AML-193 (cell line): ENCODE data around the gene SELENON.

Experiments
- DNase-seq, 2 experiments: peaks; one replicate each; lab custom pipeline; 2025; lab: John Stamatoyannopoulos, UW

SELENON gene

DNA sequence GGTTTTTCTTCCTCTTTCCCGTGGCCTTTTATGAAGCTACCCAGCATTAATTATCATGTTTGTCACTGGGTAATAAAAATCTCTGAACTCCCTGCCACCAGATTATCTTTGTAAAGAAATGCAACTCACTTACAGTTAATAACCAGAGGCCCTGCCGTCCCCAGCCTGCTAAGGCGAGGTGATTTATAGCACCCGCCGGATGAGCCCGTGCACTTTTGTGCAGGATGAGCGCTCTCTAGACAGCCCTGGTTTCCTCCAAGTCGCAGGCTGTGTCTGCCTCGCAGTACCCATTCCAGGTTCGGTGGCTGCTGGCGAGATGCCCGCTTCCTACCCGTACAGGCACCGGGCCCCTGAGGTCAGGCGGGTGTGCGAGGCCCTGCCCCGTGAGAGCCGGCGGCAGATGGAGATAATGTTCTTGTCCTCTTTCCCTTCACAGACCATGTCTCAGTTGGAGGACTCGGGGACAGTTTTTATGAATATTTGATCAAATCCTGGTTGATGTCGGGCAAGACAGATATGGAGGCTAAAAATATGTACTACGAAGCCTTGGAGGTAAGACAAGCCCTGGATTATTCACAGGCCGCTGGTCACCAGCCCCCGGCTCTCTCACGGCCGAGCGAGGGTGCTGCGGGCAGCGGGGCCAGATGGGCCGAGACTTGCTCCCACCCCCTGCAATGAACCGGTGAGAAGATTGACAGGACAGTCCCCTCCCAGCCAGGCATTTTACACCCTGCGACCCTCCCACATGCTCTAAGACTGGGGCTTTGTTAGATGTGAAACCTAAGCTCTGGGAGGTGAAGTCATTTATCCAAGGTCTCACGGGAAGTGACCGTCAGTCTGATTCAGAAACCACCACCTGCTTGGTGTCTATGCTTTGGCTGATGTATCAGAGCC, 28.5 kb upstream of the SELENON start:
- no peak for DNase-seq

DNA sequence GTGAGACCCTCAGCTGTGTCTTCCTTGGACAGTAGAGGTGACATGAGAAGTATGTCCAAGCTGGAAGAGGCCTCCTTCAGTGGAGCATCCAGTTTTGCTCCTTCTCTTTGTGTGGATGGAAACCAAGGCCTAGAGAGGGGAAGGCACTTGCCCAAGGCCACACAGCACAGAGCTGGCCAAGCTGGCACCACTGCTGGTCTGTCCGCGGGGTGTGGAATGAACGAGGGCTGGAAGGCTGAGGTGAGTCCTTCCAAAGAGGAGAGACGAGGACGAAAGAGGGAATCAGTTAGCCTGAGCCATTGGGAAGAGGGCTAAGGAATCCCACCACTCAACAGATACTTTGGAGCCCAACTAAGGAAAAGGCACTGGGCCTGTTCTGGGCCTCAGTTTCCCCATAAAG, 27.8 kb upstream of the SELENON start:
- DNase-seq = no peak

DNA sequence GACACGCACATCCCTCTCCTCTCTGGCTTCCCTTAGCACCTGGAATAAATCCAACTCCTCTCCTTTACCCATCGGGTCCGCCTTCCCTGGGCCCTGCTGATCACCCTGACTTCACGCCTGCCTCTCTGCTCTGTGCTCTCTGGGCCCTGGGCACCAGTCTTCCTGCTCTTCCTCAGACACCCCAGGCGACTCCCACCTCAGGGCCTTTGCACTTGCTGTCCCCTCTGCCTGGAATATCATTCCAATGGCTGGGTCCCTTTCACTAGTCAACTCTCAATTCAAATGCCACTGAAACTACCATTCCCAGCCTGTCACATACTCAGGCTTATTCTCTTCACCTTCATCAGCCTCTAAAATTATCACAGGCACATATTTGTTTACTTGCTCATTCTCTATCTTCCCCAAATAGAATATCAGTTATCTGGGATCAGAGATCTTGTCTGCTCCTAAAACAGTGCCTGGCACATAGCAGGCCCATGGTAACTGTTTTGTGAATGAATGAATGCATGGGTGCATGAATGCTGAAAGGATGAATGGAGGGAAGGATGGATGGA, 27.2 kb upstream of the SELENON start:
- DNase-seq = no peak

DNA sequence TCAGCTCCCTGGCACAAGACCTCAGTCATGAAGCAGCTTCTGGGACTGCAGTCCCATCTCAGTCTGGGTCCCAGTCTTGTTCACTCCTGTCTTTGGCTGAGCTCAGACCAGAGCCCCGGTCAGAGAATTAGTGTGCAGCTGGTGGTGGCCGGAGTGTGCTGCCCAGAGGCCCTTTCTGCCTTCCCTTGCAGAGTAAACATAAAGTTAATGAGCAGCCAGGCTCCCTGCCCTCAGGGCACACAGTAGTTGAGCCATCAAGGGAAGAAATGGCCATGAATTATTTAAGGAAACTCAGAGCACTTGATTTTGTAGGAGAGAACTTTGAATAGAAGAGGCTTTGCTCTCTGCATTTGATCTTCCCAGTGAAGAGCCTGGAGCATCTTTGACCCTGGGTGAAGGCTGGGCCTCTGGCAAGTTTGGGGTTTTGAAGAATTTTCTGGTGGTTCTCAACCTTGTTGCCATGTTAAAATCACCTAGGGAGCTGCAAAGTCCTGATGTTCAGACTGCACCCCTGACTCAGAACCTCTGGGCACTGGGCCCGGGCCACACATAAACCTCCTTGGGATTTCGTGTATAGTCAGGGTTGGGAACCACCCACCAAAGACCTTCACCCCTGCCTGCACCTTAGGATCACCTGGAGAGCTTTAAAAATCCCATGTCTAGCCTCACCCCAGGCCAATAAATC, 26.4 kb upstream of the SELENON start:
- no peak for DNase-seq

DNA sequence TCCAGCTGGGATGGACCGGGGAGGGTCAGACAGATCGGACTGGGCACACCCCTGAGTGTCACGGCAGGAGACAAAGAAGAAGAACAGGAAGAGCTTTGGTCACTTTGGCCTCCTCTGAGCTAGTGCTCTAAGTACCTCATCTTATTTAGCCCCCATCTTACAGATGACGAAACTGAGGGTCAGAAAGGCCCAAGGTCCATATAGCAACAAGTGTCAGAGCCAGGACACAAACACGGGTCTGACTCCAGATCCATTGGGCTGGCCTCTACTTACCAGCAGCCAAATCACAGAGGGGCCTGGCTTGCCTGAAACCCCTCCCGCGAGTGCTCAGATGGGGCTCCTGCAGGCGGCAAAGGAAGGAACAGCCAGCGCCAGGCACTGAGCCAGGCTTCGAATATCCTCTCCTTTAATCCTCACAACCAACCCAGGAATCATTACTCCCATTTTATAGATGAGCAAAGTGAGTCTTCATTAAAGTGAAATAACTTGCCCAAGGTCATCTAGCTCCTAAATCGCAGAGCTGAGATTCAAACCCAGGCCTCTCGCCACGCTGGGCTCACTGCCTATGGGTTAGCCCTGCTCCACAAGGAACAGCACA, 25.7 kb upstream of the SELENON start:
- DNase-seq = no peak

DNA sequence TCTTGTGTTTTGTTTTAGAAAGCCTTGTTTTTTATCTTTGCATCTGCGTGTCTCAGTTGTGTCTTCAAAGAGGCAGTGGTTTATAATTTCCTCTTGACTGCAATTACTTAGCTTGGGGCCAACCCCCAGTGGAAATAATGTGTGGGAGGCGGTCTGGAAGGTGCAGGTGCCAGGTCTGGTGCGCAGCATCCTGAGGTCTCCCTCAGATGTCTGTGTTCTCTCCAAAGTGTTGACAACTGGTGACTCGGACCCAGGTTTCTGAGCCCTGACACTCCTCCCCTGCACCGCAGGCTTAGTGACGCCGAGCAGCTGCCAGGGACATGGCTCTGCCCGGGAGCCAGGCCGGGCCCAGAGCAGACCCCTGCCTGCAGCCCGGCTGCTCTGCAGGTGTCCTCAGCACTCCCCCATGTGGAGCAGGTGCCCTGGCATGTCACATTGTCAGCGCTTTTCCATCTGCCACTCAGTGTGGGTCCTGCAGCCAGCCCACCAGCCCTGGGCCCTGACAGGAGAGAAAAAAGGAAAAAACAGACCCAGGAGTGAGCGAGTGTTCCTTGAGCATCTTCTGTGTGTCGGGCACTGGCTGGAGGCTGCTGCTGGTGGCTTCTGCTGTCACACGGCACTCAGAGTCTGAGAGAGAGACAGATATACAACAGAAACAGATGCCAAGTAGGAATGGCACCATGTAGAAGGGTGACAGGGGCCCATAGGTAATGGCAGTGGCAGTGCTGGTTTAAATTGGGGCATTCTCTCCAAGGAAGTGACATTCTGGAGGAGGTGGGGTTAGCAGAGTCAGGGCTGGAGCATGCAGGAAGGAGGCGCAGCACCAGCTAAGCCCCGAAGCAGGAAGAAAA, 24.8 kb upstream of the SELENON start:
- no peak for DNase-seq

- no peak for DNase-seq
Measured at GRCh38 chr1:25779388-25779787, 20.6 kb upstream of the SELENON start.

GRCh38 chr1:25779894-25780293, 20.1 kb upstream of the SELENON start:
- DNase-seq = no peak

DNA sequence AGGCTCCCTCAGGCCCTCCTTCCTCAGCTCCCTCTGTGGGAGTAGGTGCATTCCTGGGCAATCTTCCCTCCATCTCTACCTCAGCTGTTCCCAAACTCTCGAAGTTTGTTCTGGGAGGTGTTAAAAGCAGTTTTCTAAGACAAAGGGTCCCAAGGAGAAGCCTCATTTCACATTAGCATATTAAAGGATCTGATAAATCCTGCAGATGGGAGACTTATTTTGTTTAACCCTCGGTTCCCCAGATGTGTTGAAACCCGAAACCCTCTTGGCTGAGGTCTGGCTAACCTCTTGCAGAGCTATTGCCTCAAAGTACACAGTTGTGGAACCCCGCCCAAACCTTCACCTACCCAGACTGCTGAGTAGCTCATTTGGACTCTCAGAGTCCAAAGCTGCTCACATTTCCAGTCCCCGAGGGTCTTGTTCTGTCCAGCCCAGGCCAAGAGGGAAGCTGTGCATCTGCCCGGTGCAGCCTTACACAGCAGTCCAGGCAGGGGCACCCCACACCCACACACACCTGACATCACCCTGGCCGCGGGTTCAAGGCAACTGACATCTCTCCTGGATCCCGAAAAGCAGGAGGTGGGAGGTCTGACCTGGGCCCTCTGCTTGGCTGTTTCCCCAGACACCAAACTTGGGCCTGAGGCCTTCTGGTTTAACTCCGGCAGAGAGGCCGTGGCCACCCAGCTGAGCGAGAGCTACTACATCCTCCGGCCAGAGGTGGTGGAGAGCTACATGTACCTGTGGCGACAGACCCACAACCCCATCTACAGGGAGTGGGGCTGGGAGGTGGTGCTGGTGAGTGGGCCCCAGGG, 19.5 kb upstream of the SELENON start:
- no peak for DNase-seq

- no peak for DNase-seq
Measured at GRCh38 chr1:25781130-25781433, 18.9 kb upstream of the SELENON start.

GRCh38 chr1:25782608-25783201, 17.3 kb upstream of the SELENON start:
- no peak for DNase-seq

GRCh38 chr1:25784575-25785051, 15.4 kb upstream of the SELENON start:
- no peak for DNase-seq

DNA sequence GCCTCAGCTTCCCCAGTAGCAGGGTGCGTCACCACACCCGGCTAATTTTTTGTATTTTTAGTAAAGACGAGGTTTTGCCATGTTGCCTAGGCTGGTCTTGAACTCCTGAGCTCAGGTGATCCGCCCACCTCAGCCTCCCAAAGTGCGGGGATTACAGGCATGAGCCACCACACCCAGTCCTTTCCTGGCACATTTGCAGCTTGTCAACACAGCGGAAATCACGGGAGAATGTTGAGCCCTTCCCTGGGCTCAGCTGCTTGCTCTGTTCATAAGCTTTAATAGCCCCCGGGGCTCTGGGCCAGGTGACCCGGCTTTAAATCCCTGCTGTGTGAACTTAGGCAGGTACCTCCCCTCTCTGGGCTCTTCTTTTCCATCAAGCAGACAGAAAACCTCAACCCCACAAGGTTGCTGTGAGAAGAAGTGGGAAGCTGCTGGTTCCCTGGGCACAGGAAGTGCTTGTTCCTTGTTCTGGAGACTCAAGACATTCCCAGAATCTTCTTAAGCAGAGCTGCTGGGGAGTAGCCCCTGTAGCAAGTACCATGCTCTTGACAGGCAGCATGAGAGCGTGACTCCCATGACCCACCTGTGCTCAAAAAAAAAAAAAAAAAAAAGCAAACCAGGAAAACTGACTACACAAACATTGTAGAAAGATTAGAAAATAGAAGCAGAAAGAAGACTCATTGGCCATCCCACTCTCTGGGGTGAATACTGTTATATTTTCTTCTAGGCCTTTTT, 14.5 kb upstream of the SELENON start:
- no peak for DNase-seq

- no peak for DNase-seq
Measured at GRCh38 chr1:25786887-25787759, 12.9 kb upstream of the SELENON start.

- no peak for DNase-seq
Measured at GRCh38 chr1:25787760-25788166, 12.2 kb upstream of the SELENON start.

DNA sequence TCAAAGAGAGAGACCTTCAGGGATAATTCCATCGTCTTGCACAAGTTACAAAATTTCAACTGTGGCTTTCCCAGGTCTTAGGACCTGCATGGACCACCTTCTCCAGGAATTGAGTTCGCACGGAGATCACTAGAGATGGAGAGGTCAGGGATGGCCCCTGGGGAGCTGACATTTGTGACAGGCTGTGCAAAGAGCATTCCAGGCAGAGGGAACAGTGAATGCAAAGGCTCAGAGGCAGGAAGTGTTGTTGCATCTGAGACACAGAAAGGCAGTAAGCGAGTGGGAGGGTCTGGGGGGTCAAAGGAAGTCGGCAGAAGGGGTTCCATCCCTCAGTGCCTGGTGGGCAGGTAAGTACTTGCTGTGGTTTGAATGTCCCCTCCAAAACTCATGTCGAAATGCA, 9.5 kb upstream of the SELENON start:
- no peak for DNase-seq

GRCh38 chr1:25792115-25792514, 7.9 kb upstream of the SELENON start:
- no peak for DNase-seq

GRCh38 chr1:25793585-25794170, 6.3 kb upstream of the SELENON start:
- no peak for DNase-seq
